Mucosa of stomach (tissue), 1 donor: ENCODE results near the gene AMHR2.

Experiments
- H3K27me3 ChIP-seq: one replicate; pipeline ENCODE4 v1.7.0; 2013; ENCODE audit warnings: mild to moderate bottlenecking, low read length; ENCODE audit not compliant: control insufficient read depth, insufficient read depth
- H3K36me3 ChIP-seq: one replicate; pipeline ENCODE4 v1.7.0; 2013; ENCODE audit warnings: low read length; ENCODE audit not compliant: control insufficient read depth, insufficient read depth
- H3K4me1 ChIP-seq: one replicate; pipeline ENCODE4 v1.7.0; 2013; ENCODE audit warnings: mild to moderate bottlenecking, low read length; ENCODE audit not compliant: control insufficient read depth, insufficient read depth
- H3K4me3 ChIP-seq: one replicate; pipeline ENCODE4 v1.7.0; 2013; ENCODE audit warnings: low read length
- H3K9ac ChIP-seq: one replicate; pipeline ENCODE4 v1.7.0; 2013; ENCODE audit warnings: mild to moderate bottlenecking, low read length, moderate library complexity
- H3K9me3 ChIP-seq: one replicate; pipeline ENCODE4 v1.7.0; 2013; ENCODE audit warnings: mild to moderate bottlenecking, low read length, moderate library complexity; ENCODE audit not compliant: control insufficient read depth
- donor health status: Pancreatic carcinoma.

Gene AMHR2

GRCh38 chr12:53478865-53479264, 55.2 kb downstream of the AMHR2 start:
- H3K4me1 ChIP-seq: no peaks in the 10 kb centered on the region

GRCh38 chr12:53479331-53479730, 55.7 kb downstream of the AMHR2 start:
- peaks cover 32% of the 10 kb centered on the region for H3K36me3 ChIP-seq
- no peaks in the 10 kb centered on the region for H3K9me3 ChIP-seq
- H3K4me3 ChIP-seq: no peak overlapping the region
- H3K27me3 ChIP-seq: no peaks in the 10 kb centered on the region
- H3K4me1 ChIP-seq: no peaks in the 10 kb centered on the region
- no peak overlapping the region for H3K9ac ChIP-seq

More at GRCh38 chr12:53478865-53479264, 55.2 kb downstream of the AMHR2 start:
- Histone ChIP-seq H3K9ac (no peak overlapping the region), H3K4me3 (no peak overlapping the region), H3K36me3 (peaks cover 32% of the 10 kb centered on the region), H3K9me3 (no peaks in the 10 kb centered on the region), H3K27me3 (no peaks in the 10 kb centered on the region)

GRCh38 chr12:53480491-53481442, 57.1 kb downstream of the AMHR2 start:
- Histone ChIP-seq H3K9me3 (no peaks in the 10 kb centered on the region), H3K4me3 (no peak overlapping the region), H3K4me1 (no peaks in the 10 kb centered on the region), H3K9ac (no peak overlapping the region), H3K36me3 (peaks cover 29% of the 10 kb centered on the region), H3K27me3 (no peaks in the 10 kb centered on the region)
